PFSK-1 (cell line): Measurements from ENCODE around the gene OXLD1.

Experiments
- POLR2AphosphoS5 ChIP-seq: IDR thresholded peaks from 2 replicates; pipeline ENCODE4 v1.6.1; 2012; ENCODE audit warnings: low read depth, mild to moderate bottlenecking, control low read depth, low read length, moderate library complexity
- REST ChIP-seq, 2 experiments: IDR thresholded peaks; 2 replicates each; pipeline versions ENCODE4 v1.6.1 to v1.8.0; 2011 to 2012; ENCODE audit warnings: low read depth in 2 of 2, low read length in 2 of 2, control low read depth in 1 of 2, inconsistent platforms in 1 of 2, mild to moderate bottlenecking in 1 of 2, moderate library complexity in 1 of 2; ENCODE audit not compliant: insufficient read depth in 1 of 2

GRCh38 chr17:81672504-81672903 is 6.1 kb upstream of the OXLD1 start:
- TF ChIP-seq POLR2AphosphoS5 (no peak), REST (IDR thresholded peaks at IDR 0.05; ENCODE audit: insufficient read depth in 1 of 2, low read depth in 2 of 2, low read length in 2 of 2) (no peak)
